MCF 10A (cell line): Measurements from ENCODE around the gene ZNF345. TPM values are rescaled to one million over a fixed set of nuclear protein-coding genes. Genes with fewer than 3 reads are reported as not detected.

ENCODE experiments used
- BruUV-seq: library from RNA; stranded (reverse); fragments of 400-500 nt; replicated peaks from 2 replicates; lab custom pipeline; 2021; lab: Mats Ljungman, UMichigan
- CTCF ChIA-PET: fragments of 300-600 bp; sonication (Branson Sonifier 250); formaldehyde crosslinking; extraction: SDS; loops from one replicate; lab custom pipeline; 2021; ENCODE audit warnings: antibody characterized with exemption, inconsistent platforms; lab: Yijun Ruan, JAX
- POLR2A ChIA-PET: fragments of 300-600, 350-650 bp; sonication (Branson Sonifier 250); formaldehyde crosslinking; extraction: SDS; loops from one replicate; lab custom pipeline; 2020; ENCODE audit warnings: antibody characterized with exemption, inconsistent platforms; lab: Yijun Ruan, JAX
- DNase-seq: peaks from one replicate; pipeline ENCODE4 v3.0.0-alpha.2; 2018; ENCODE audit not compliant: unreplicated experiment
- H3K27ac Mint-ChIP-seq: one replicate; pipeline ENCODE4 v1.8.0; 2022; ENCODE audit warnings: mild to moderate bottlenecking, low read depth, mixed read lengths; ENCODE audit not compliant: unreplicated experiment
- H3K27me3 Mint-ChIP-seq: one replicate; pipeline ENCODE4 v1.8.0; 2022; ENCODE audit warnings: mixed read lengths; ENCODE audit not compliant: insufficient read depth, unreplicated experiment
- H3K36me3 Mint-ChIP-seq: one replicate; pipeline ENCODE4 v1.8.0; 2022; ENCODE audit warnings: mild to moderate bottlenecking, moderate library complexity, mixed read lengths; ENCODE audit not compliant: insufficient read depth, unreplicated experiment
- H3K4me1 Mint-ChIP-seq: one replicate; pipeline ENCODE4 v1.8.0; 2022; ENCODE audit warnings: mixed read lengths; ENCODE audit not compliant: insufficient read depth, unreplicated experiment
- H3K4me3 Mint-ChIP-seq: one replicate; pipeline ENCODE4 v1.8.0; 2022; ENCODE audit warnings: mild to moderate bottlenecking, moderate library complexity, mixed read lengths; ENCODE audit not compliant: unreplicated experiment
- H3K9me3 Mint-ChIP-seq: one replicate; pipeline ENCODE4 v1.8.0; 2022; ENCODE audit warnings: mixed read lengths; ENCODE audit not compliant: unreplicated experiment
- CTCF ChIP-seq: fragments of 200-600 bp; IDR thresholded peaks from one replicate; pipeline ENCODE4 v1.8.0; 2022; ENCODE audit warnings: antibody characterized with exemption, mild to moderate bottlenecking; ENCODE audit not compliant: unreplicated experiment
- intact Hi-C: fragments of 100-400 bp; cut with micrococcal nuclease; formaldehyde crosslinking; loops from 2 replicates; pipeline ENCODE4 v1.14.1; 2022
- total RNA-seq: library from RNA; stranded (reverse); gene quantifications from 2 replicates; pipeline ENCODE4 v1.2.3, GENCODE V29; 2022

The ZNF345 gene
- total RNA-seq, 1 experiment from 2014 or later: 1.1 TPM

DNA sequence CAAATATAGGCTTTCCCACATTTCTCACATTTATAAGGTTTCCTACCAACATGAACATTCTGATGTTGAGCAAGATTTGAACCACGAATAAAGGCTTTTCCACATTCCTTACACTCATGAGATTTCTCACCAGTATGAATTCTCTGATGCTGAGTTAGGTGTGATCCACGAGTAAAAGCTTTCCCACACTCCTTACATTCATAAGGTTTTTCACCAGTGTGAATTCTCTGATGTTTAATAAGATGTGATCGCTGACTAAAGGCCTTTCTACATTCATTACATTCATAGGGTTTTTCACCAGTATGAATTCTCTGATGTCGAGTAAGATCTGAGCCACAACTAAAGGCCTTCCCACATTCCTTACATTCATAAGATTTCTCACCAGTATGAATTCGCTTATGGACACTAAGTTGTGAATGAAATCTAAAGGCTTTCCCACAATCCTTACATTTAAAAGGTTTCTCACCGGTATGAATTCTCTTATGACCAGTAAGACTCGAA lies 31.5 kb upstream of the ZNF345 start:
- ChIA-PET POLR2A (no interaction called here), CTCF (no interaction called here)
- H3K9me3 Mint-ChIP-seq: peaks cover 23% of the 10 kb centered on the region

DNA sequence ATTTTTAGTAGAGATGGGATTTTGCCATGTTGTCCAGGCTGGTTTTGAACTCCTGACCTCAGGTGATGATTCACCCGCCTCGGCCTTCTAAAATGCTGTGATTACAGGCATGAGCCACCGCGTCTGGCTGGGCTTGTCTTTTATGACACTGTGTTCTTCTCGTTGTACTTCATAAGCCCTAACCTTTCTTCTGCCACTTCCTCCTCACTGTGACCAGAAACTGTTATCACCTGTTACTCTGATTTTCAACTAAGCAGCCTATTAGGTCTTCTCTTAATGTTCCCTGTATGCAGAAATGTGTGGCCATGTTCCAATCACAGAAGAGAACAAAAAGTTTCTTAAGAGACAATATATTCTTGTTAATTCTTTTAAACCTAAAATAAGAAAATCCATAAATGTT lies 28.9 kb upstream of the ZNF345 start:
- H3K36me3 Mint-ChIP-seq: peaks cover 68% of the 10 kb centered on the region
- no TSS peak for BruUV-seq
- ChIA-PET CTCF (no interaction called here), POLR2A (no interaction called here)
- H3K27me3 Mint-ChIP-seq: no peaks in the 10 kb centered on the region
- H3K4me1 Mint-ChIP-seq: no peaks in the 10 kb centered on the region
- no peak for DNase-seq
- peaks cover 32% of the 10 kb centered on the region for H3K9me3 Mint-ChIP-seq
- intact Hi-C loops: no loop called here
- H3K27ac Mint-ChIP-seq: no peak overlapping the region
- H3K4me3 Mint-ChIP-seq: no peak overlapping the region
- no peak for TF ChIP-seq CTCF

More for the DNA sequence above, 31.5 kb upstream of the ZNF345 start:
- H3K27ac Mint-ChIP-seq: no peak overlapping the region
- peaks cover 44% of the 10 kb centered on the region for H3K36me3 Mint-ChIP-seq
- TF ChIP-seq CTCF: no peak
- intact Hi-C loops: no loop called here
- DNase-seq: no peak
- BruUV-seq: no TSS peak
- H3K4me1 Mint-ChIP-seq: no peaks in the 10 kb centered on the region
- no peak overlapping the region for H3K4me3 Mint-ChIP-seq
- no peaks in the 10 kb centered on the region for H3K27me3 Mint-ChIP-seq

DNA sequence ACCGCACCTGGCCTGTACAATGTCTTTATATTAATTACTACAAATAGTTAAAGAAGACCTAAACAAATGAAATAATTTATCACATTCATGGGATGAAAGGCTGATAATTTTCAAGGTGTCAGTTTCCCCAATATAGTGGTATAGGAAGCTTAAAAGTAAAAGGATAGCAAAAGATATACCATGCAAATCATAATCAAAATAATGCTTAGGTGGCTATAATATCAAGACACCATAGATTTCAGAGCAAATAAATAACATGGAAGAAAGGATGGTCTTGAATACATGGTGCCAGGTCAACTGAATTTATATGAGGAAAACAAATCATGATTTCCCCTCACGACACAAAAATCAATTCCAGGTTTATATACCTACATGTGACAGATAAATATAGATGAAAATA lies 17.2 kb upstream of the ZNF345 start:
- POLR2A ChIA-PET: no interaction called here
- intact Hi-C loops: loop anchor here (10.0 kb wide), 1 partner anchor 309 kb away; the partner anchor contains the start of gene ZNF260
- DNase-seq: no peak
- Mint-ChIP-seq H3K4me1 (no peaks in the 10 kb centered on the region), H3K36me3 (peaks cover 41% of the 10 kb centered on the region), H3K4me3 (no peak overlapping the region), H3K27me3 (no peaks in the 10 kb centered on the region), H3K9me3 (peaks cover 21% of the 10 kb centered on the region), H3K27ac (no peak overlapping the region)
- no peak for TF ChIP-seq CTCF
- no TSS peak for BruUV-seq
- CTCF ChIA-PET: no interaction called here

DNA sequence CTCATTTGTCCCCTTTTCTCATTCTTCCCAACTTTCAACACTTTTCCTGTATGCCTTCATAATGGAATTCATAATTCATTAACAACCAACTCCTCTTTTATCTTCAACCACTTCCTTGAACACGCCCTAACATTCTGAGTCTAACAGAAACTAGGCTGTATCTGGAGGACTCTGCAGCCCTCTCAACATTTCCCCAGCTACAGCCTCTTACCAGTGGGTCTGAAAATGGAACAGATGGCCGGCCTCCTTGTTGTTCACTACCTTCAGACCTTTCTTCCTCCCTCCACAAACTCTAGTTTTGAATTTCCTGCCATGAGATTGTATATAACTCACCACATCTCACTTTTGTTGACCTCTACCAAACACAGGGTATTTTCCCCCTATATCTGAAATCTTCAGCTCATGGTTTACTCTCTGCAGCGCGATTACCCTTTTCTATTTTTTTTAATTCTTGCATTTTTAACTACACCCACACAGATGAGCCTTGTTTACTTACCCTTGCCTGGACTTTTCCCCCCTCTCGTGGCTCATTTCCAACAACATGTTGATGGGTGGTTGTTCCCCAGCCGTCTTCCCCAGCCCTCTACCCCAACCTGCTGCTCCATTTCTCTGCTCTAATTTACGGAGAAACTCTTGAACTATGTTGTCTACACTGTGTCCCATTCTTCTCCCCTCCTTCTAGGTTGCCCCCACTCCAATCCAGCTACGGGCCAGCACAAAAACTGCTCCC lies 13.3 kb upstream of the ZNF345 start:
- Mint-ChIP-seq H3K36me3 (peaks cover 39% of the 10 kb centered on the region), H3K27ac (no peak overlapping the region), H3K27me3 (no peaks in the 10 kb centered on the region), H3K4me3 (no peak overlapping the region), H3K4me1 (no peaks in the 10 kb centered on the region), H3K9me3 (peaks cover 28% of the 10 kb centered on the region)
- no TSS peak for BruUV-seq
- ChIA-PET POLR2A (interaction anchor here (0.6 to 5.3 kb wide), 19 partner anchors 9 to 1069 kb away, joined by 3 to 115 read pairs (median 3); partner anchors contain the start of genes WDR87, ZNF146, ZNF345 and ZNF383), CTCF (interaction anchor here (0.8 to 1.5 kb wide), 3 partner anchors 13 to 152 kb away, joined by 3 to 14 read pairs (median 3); partner anchors contain the start of genes ZNF345, ZNF568 and ZNF829)
- no peak for TF ChIP-seq CTCF
- DNase-seq: no peak
- intact Hi-C loops: loop anchor here (10.0 kb wide), 1 partner anchor 313 kb away; the partner anchor contains the start of gene ZNF260
